Subcutaneous abdominal adipose tissue (tissue), 5 donors: ENCODE data around the gene MZB1.

Experiments used
- H3K27ac ChIP-seq: one replicate; pipeline ENCODE4 v1.7.0; 2013; ENCODE audit warnings: low read depth, mild to moderate bottlenecking, inconsistent platforms, low read length, moderate library complexity
- H3K27me3 ChIP-seq, 5 donors: one replicate each; pipeline ENCODE4 v1.7.0; 2013; ENCODE audit warnings: low read length in 5 of 5, inconsistent platforms in 1 of 5; ENCODE audit not compliant: control insufficient read depth in 5 of 5, insufficient read depth in 4 of 5
- H3K36me3 ChIP-seq, 5 donors: one replicate each; pipeline ENCODE4 v1.7.0; 2013; ENCODE audit warnings: low read length in 5 of 5; ENCODE audit not compliant: control insufficient read depth in 5 of 5, insufficient read depth in 5 of 5
- H3K4me1 ChIP-seq, 5 donors: one replicate each; pipeline ENCODE4 v1.7.0; 2013; ENCODE audit warnings: low read length in 5 of 5, mild to moderate bottlenecking in 3 of 5, moderate library complexity in 1 of 5; ENCODE audit not compliant: control insufficient read depth in 5 of 5, insufficient read depth in 5 of 5
- H3K4me3 ChIP-seq, 5 donors: one replicate each; pipeline ENCODE4 v1.7.0; 2013; ENCODE audit warnings: low read length in 5 of 5, low read depth in 1 of 5
- H3K9ac ChIP-seq, 5 donors: one replicate each; pipeline ENCODE4 v1.7.0; 2013; ENCODE audit warnings: low read length in 5 of 5, mild to moderate bottlenecking in 4 of 5, moderate library complexity in 3 of 5
- H3K9me3 ChIP-seq, 5 donors: one replicate each; pipeline ENCODE4 v1.7.0; 2013; ENCODE audit warnings: low read length in 5 of 5; ENCODE audit not compliant: control insufficient read depth in 5 of 5
- donor health status: healthy.
- donor health status: healthy.
- donor health status: healthy.
- donor health status: healthy.
- donor health status: healthy.

The MZB1 gene

GRCh38 chr5:139386050-139386438, 3.7 kb downstream of the MZB1 start:
- peaks cover 0 to 35% (median 16%) of the 10 kb centered on the region in 5 donors for H3K4me1 ChIP-seq
- H3K36me3 ChIP-seq: no peaks in the 10 kb centered on the region
- H3K27ac ChIP-seq: no peak overlapping the region
- no peaks in the 10 kb centered on the region for H3K27me3 ChIP-seq
- no peaks in the 10 kb centered on the region for H3K9me3 ChIP-seq
- no peak overlapping the region for H3K9ac ChIP-seq
- H3K4me3 ChIP-seq: no peak overlapping the region

- H3K36me3 ChIP-seq: no peaks in the 10 kb centered on the region
- H3K27me3 ChIP-seq: no peaks in the 10 kb centered on the region
- H3K9me3 ChIP-seq: no peaks in the 10 kb centered on the region
- peaks cover 0 to 28% (median 16%) of the 10 kb centered on the region in 5 donors for H3K4me1 ChIP-seq
- peak overlapping the region; percentile 50 for H3K27ac ChIP-seq
- peak overlapping the region in 3 of 5 donors; percentile 2 to 66 (median 59) for H3K9ac ChIP-seq
- peak overlapping the region; percentile 50 to 71 (median 61) for H3K4me3 ChIP-seq
These were observed 4.4 kb downstream of the MZB1 start for GRCh38 chr5:139385061-139386049.

GRCh38 chr5:139384591-139385051, 5.1 kb downstream of the MZB1 start:
- no peaks in the 10 kb centered on the region for H3K36me3 ChIP-seq
- H3K27me3 ChIP-seq: no peaks in the 10 kb centered on the region
- H3K4me1 ChIP-seq: peaks cover 0 to 28% (median 16%) of the 10 kb centered on the region in 5 donors
- H3K27ac ChIP-seq: peak overlapping the region; percentile 50
- H3K4me3 ChIP-seq: peak overlapping the region; percentile 50 to 71 (median 61)
- peak overlapping the region in 3 of 5 donors; percentile 2 to 59 (median 42) for H3K9ac ChIP-seq
- no peaks in the 10 kb centered on the region for H3K9me3 ChIP-seq

GRCh38 chr5:139383993-139384590, 5.6 kb downstream of the MZB1 start:
- Histone ChIP-seq H3K27me3 (no peaks in the 10 kb centered on the region), H3K9ac (peak overlapping the region in 1 of 5 donors; percentile 42), H3K4me3 (peak overlapping the region in 1 of 5 donors; percentile 64), H3K9me3 (no peaks in the 10 kb centered on the region), H3K27ac (no peak overlapping the region), H3K36me3 (no peaks in the 10 kb centered on the region), H3K4me1 (peaks cover 0 to 28% (median 16%) of the 10 kb centered on the region in 5 donors)

- Histone ChIP-seq H3K27me3 (no peaks in the 10 kb centered on the region), H3K9ac (no peak within 1 kb of the TSS), H3K4me1 (peaks cover 0 to 26% (median 14%) of the 10 kb centered on the region in 5 donors), H3K27ac (no peak within 1 kb of the TSS), H3K36me3 (no peaks in the 10 kb centered on the region), H3K9me3 (no peaks in the 10 kb centered on the region), H3K4me3 (no peak within 1 kb of the TSS)
These were observed 6.3 kb downstream of the MZB1 start, which contains the start of gene SLC23A1 for GRCh38 chr5:139383275-139383992. Gene SLC23A1, minus strand, starts transcription at chr5:139383297. Its CDS starts 44 bp downstream, at chr5:139383253.

GRCh38 chr5:139382807-139383206, 6.9 kb downstream of the MZB1 start:
- Histone ChIP-seq H3K9ac (no peak overlapping the region), H3K36me3 (peaks cover 0 to 2% (median 0%) of the 10 kb centered on the region in 5 donors), H3K4me1 (peaks cover 0 to 20% (median 13%) of the 10 kb centered on the region in 5 donors), H3K27ac (no peak overlapping the region), H3K9me3 (no peaks in the 10 kb centered on the region), H3K27me3 (no peaks in the 10 kb centered on the region), H3K4me3 (no peak overlapping the region)

- peaks cover 0 to 3% (median 0%) of the 10 kb centered on the region in 5 donors for H3K36me3 ChIP-seq
- H3K4me1 ChIP-seq: peaks cover 0 to 17% (median 13%) of the 10 kb centered on the region in 5 donors
- H3K27ac ChIP-seq: no peak overlapping the region
- H3K27me3 ChIP-seq: no peaks in the 10 kb centered on the region
- no peak overlapping the region for H3K4me3 ChIP-seq
- H3K9ac ChIP-seq: no peak overlapping the region
- no peaks in the 10 kb centered on the region for H3K9me3 ChIP-seq
These were observed 7.6 kb downstream of the MZB1 start for GRCh38 chr5:139381837-139382761.

- Histone ChIP-seq H3K4me3 (no peak overlapping the region), H3K9ac (no peak overlapping the region), H3K36me3 (peaks cover 0 to 7% (median 3%) of the 10 kb centered on the region in 5 donors), H3K27me3 (no peaks in the 10 kb centered on the region), H3K4me1 (peaks cover 0 to 14% (median 8%) of the 10 kb centered on the region in 5 donors), H3K9me3 (no peaks in the 10 kb centered on the region), H3K27ac (no peak overlapping the region)
These were observed 9.9 kb downstream of the MZB1 start for GRCh38 chr5:139379626-139380449.
